GM03348 (cell line): ENCODE results near the gene RPS17.
"Not testable (repeated sequence)": the region's sequence is repeated elsewhere in the genome, so short reads cannot be mapped to it uniquely, and the experiment has no call there.

Source experiments
- DNase-seq: peaks from one replicate; pipeline ENCODE4 v3.0.0; 2012; ENCODE audit warnings: low spot score

The RPS17 gene

DNA sequence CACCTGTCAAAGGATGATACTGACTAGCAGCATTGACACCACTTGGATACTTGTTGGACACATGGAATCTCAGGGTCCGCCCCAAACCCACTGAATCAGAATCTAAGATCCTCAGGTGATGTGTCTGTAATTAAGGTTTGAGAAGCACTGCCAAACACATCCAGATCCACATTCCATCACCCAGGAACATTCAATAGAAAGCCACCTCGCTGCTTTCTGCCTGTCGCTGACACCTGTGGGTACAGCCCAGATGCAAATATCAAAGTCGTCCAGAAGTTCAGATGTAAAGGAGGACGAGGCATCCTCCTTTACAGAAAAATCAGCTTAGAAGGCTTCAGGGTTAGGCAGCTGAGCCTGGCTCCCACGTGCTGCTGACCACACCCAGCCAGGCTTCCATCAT lies 5.2 kb upstream of the RPS17 start:
- DNase-seq: no peak

DNA sequence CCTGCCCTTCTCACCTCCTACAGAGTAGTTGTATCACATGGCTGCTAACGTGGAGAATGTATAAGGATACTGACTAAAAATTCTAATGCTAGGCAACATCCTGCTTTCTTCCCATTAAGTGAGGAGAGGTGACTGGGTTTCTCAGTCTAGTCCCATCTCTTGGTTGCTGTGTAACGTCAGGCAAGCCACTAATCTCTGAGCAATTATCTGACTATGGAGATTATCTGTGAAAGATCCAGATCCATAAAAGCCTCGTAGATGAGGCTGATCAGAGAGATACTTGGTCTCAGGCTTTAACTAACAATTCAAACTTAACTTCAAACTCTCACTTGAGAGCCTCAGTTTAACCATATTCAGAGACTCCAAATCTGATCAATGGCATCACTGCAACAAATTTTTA lies 4.7 kb upstream of the RPS17 start:
- DNase-seq: no peak

DNA sequence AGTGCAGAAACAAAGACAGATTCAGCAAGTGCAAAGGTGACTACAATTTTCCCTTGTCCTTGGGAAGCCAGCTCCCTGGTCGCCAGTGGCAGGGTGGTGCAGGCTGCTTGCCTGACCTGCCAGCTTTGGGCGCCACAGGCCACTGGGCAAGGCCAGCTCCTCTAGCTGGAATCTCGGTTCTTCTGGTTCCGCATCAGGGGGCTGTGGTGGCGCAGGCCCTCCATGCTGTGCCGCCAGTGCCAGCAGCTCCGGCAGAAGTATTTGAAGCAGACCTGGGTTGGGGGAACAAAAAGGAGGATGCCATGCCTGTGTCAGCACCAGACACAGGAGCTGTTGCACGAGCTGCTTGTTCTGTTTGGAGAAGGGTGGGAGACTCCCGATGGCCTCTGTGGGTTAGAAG lies 4.2 kb upstream of the RPS17 start:
- no peak for DNase-seq

DNA sequence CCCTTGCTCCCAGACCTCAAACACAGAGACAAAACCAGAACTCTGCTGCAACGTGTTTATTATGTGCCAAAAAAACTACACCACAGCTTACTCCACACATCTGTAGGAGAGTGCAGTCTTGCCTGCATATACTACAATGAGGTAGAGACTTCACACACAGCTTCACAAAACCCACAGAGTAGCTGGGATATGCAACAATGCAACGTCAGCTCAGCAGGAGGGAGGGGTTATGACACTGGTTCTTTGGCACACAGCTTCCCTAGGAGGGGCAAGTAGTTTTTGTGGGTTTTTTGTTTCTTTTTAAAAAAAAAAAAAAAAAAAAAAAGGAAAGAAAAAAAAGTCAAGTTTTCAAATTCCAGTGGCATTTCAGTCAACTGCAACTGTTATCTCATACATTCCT lies 2.9 kb upstream of the RPS17 start:
- DNase-seq: peak; percentile 72

DNA sequence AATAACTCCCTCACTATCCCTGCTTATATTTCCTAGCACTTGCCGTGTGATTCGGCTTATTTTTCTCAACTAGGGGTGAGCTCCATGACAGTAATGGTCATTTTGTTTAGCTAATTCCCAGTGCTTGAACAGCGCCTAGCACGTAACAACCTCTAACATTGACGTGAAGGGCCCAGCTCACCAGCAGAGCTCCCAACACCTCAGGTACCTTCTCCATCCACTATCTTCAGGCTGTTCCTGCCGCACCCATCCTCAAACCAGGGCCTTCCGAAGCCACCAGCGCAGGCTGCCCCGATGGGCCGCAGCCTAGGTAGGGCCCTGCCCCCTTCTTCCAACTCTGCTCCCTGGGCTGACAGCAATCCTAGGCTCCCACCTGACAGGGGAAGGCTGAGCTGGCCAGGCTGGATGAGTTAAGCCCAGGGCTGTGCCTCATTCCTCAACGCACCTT lies 751 bp upstream of the RPS17 start:
- DNase-seq: peak; percentile 26

DNA sequence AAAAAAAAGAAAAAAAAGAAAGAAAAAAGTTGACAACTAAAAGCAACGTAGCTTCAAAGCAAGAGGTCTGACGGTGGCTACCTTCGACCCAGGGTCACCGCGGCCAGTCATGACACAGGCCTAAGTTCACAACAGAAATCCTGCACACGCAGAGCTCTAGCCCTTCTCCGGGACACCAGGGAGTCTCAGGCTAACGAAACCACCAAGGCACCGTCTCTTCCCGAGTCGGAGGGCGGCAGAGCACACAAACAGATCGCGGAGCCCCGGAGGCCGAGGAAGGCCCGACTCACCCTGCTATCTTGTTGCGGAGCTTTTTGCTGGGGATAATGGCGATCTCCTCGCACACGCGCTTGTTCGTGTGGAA lies 584 bp downstream of the RPS17 start:
- DNase-seq: peak; percentile 21

DNA sequence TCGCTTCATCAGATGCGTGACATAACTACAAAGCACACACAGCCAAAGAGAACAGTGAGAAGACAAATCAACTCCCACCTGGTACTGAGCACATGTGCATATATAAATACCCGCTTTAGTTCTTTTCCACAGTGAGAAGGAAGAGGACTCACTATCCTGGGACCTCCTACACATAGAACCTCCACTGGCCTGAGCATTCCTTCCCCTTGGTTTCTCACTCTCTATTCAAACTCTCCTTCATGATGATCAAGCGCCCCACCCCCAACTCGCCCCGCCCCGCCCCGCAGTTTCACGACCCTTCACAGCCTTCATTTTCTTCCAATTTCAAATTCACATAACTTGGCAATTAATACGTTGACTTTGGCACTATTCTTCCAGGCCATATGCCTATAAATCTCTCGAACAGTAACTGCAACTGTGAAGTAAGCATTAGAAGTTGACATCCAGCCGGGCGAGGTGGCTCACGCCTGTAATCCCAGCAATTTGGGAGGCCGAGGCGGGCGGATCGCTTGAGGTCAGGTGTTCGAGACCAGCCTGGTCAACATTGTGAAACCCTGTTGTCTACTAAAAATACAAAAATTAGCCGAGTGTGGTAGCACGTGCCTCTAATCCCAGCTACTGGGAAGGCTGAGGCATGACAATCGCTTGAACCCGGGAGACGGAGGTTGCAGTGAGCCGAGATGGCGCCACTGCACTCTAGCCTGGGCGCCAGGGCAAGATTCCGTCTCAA lies 1.1 kb downstream of the RPS17 start:
- DNase-seq: peak; percentile 43

DNA sequence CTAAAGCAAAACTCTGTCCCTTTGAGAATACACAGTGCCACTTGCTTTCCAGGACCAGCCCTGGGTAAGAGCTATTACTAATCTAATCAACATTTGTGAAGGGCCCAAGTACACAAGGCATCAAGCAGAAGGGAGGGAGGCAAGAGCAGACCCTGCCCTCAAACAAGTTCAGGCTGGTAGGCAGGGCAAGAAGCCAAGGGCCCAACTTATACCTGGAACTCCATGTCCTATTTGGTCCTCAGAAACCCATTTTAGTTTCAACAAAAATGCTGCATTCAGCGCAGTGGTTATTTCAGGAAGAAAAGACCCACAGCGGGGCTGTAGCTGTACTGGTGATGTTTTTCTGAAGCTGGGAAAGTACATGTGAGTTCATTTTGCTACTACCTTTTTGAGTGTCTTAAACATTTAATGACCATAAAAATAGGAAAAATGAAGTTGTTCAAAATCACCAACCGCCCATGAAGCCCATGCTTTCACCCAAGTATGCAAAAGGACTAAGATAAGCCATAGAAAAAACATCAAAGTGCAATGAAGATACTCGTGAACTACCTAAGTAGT lies 2.8 kb downstream of the RPS17 start:
- no peak for DNase-seq

DNA sequence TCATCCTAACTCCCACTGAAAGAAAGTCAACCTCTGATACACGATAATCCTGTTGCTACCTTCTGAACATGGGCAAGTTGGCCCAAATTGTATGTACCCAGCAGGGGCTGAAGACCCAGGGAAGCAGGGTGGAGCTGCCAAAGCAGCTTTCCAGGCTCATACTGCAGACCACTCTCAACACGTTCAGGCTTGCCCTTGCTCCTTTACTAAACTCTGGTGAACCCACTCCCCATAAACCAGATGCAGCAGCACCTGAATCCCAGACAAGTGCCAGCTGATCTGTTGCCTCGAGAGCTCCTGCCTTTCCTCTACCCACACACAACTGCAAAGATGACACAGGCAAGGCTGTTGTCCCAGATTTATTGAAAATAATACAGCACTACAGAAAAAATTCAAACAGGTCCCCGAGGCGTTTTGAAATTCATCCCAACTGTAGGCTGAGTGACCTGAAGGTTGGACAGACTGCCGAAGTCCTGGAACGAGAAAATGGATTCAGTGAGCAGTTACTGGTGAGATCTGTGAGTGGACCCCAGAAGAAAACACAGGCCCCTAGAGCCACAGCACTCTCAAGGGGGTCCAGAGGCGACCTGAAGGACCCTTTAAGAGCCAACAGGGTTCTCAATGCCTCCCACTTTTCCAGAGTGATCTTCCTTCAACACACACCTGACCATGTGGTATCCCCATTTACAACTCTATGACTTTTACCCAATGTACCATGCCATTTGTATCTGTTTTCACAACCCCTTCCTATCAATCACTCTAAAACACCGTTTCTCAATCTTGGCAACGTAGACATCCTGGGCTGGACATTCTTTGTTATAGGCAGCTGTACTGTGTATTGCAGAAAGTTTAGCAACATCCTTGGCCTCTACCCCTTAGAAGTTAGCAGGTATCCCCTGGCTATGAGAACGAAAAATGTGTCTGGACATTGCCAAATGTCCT lies 3.6 kb downstream of the RPS17 start:
- no peak for DNase-seq

DNA sequence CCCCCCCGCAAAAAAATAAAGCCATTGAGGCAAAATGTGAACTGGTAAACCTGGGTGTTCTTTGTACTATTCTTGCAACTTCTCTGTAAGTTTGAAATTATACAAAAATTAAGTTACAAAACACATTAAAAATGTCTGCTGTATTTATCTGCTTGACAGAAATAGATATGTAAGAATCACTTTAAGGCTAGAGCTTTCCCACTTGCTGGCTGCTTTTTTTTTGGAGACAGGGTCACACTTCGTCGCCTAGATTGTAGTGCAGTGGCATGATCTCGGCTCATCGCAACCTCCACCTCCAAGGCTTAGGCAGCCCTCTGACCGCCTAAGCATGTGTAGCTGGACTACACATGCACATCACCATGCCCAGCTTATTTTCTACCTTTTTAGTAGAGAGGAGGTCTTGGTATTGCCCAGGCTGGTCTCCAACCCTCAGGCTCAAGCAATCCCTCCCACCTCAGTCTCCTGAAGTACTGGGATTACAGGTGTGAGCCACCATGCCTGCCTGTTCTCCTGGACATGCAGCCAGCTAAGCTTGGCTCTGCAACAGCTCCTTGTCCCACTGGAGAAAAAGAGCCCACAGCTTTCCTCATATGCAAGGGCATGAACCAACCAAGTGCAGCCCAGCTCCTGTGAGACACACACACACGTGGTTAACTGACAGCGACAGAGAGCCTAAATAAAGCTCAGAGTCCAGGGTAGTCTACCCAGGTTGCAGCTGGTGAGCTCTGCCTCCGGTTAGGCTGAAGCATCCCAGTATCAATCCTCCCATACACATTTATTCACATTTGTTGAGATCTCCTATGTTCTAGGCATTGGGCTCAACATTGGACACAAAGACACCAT lies 4.5 kb downstream of the RPS17 start:
- no peak for DNase-seq

DNA sequence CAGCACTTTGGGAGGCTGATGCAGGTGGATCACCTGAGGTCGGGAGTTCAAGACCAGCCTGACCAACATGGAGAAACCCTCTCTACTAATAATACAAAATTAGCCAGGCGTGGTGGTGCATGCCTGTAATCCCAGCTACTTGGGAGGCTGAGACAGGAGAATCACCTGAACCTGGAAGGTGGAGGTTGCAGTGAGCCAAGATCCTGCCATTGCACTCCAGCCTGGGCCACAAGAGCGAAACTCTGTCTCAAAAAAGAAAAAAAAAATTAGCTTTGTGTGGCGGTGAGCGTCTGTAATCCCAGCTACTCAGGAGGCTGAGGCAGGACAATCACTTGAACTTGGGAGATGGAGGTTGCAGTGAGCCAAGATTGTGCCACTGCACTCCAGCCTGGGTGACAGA lies 5.1 kb downstream of the RPS17 start:
- not testable (repeated sequence) for DNase-seq

DNA sequence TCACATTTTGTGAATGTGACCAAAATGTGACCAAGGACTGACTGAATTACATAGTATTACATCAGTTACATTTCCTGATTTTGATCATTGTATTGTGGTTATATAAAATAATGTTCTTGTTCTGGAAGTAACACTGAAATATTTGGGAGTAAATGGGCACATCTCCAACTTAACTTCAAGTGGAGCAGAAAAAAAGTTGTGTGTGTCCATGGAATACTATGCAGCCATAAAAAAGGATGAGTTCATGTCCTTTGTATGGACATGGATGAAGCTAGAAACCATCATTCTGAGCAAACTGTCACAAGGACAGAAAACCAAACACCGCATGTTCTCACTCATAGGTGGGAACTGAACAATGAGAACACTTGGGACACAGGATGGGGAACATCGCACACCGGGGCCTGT lies 5.8 kb downstream of the RPS17 start:
- not testable (repeated sequence) for DNase-seq

DNA sequence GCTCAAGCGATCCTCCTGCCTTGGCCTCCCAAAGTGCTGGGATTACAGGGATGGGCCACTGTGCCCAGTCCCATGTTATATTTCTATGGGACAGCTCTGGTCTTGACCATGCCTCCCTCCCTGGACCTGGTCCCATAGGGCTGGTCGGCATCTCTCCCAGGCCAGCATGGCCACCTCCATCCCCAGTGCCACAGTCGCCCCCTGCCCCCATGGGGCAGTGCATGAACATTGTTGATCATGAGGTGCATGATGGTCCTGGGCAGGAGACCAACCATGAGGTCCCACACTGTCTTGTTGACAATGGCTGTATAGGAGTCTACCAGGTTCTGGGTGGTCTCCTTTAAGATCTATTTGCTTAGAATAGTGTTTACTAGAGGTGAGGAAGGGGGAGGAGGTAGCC lies 6.5 kb downstream of the RPS17 start:
- DNase-seq: no peak

DNA sequence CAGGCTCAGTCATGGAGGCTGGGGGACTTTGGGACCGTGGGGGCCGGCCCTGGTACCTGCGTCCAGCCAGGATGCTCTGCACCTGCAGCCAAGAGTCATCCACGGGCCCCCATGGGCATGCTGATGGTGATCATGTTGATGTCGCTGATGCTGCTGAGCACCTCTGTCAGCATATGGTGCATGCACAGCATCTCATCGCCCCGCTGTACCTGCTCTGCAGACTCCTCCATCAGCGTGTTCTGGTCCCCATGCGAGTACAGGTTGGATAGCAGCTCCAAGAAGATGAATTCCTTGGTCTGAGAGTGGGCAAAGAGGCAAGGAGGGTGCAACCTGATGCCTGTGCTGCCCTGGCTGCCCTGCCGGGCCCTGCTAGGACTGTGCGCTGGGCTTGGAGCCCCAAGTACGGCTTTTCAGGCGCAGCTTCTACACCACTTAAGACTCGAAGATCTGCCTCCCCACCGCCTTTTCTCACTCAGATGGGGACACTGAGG lies 7.2 kb downstream of the RPS17 start:
- no peak for DNase-seq

DNA sequence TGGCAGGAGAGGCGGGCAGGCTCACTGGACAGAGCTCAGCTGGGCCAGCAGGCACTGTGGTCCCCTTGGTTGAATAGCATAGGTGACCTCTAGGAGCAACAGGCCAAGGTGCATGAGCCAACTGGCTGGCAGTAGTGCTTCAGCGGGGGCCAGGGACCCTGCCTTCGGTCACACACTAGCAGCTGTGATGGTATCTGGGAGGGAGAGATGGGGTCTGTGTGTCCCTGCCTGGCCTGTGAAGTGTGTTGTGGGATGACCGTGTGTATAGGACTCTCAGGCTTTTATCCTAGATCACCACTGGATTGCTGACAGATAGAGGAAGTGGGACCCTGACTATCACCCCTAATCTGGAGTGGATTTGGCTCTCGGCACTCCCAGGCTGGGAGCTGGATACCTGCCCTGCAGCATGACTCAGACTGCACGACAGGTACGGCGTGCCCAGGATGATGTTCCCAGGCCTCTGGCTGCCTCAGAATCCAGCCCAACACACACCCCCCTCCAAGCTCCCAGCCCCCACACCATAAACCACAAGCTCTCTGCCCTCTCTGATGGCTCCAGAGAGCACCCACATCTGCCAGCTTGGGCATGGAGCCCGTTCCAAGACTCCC lies 7.8 kb downstream of the RPS17 start:
- no peak for DNase-seq

DNA sequence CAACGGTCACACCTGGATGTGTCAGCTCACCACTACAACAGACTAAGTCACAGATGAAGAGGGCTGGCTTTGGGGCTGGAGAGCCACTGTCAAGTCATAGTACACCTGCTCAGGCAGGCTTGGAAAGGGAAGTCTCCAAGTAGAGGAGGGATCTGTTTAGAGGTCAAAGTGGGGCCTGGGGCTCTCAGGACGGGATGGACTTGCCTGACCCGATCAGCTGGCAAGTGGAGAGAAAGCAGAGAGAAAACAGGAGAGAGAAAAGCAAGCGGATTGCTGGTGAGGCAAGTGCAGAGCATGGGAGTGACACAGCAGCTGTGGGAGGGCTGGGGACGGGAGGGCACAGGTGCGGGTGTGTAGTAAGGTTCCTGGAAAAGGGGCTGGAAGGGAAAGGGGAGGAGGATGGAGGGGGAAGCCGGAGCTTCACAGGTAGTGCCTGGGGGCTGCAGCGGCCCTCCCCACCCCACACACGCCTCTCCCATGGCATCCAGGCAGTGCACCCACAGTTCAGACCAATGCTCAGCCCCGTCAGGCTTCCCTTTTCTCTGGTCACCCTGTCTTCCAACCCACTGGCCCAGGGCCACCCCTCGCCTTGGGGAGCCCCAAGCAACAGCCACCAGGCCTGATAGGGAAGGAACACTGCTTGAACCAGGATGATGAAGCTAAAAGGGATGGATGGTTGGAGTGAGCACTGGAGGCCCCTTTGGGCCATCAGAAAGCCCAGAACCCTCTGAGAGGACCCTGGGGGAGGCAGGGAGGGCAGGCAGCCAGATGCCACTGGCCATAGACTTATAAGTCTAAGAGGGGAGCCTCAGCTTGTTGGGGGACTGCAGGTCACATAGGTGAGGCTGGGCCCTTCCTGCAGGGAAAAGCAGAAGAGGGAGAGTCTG lies 8.5 kb downstream of the RPS17 start:
- no peak for DNase-seq

DNA sequence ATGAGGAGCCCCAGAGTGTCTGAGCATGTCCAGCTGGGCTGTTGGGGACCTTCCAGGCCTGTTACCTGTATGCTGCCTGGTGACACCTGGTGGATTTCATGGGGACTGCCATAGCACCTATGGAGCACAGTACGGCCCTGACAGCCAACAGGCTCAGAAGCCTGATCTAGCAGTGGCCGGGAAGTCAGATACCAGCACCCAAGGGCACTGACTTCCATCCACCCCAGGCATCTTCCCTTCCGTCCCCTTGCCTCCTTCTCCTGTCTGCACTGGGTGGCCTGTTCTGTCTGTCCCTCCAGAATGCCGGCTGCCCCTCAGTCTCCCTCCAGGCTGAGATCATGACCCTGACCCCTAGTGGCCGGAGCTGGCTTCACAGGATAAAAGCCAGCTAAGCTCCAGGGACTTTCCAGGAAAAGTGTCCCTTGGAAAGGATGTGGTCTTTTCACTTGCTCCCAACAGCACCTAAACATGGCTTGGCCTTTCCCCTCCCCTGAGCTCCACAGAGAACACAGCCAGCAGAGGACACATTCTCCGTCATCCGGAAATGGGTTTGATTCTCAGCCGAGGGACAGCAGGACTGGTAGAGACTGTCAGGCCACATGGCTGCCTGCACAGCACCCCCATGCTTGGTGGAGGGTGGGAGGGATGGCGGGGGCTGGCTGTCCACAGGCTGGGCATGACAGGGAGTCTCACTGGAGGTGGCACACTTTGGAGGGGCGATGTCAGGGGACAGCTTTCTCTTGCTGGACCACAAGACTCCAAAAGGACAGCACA lies 9.5 kb downstream of the RPS17 start:
- peak; percentile 81 for DNase-seq

DNA sequence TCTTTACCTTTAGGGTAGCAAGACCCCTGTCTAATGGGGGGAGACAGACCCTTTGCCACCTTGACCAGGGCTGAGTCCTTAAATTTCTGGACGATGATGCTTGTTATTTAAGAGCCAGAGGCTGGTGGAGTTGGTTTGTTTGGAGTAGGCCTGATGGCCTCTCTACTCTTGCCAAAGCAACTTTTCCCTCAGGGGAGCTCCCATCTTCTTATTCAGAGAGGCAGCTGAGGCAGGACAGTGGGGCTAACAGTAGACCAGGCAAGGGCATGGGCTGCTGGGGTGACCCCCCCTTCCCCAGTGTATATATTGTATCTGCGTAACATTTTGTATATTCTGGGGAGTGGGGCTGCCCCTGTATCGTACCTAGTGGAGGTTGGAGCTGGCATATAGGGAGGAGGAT lies 10.3 kb downstream of the RPS17 start:
- no peak for DNase-seq

DNA sequence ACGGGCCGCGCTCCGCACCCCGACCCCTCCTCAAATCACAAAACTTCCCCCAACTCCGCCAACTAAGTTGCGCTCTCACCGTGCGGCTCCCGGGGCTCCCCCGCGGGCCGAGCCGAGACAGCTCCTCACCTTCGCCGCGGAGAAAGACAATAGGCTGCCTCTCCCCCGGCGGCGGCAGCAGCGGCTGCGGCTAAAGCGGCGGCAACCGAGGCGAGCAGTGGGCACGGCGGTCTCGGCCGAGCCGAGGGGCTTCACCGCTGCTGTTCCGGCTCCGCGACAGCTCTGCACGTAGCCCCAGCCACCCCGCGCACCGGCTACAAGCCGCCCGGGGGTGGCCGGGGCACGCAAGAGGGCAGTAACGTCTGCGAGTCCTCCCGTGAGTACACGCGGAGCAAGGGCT lies 26.7 kb downstream of the RPS17 start:
- not testable (repeated sequence) for DNase-seq

DNA sequence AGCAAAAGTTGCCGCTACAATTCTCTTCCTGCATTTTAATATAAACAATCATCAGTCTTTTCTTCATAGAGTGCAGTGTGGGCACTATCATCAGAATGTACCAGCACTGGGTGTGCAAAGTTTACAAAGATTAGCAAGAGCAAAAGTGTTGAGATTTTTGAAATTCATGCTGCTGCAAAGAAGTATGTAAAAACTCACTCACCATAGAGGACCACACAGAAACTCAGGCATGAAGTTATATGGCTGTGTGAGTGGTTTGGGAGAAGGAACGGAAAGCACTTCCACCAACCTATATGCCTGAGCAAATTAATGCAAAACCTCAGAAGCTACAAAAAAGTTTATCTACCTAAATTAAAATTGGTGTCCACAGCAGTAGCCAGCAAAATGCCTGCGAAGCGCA lies 32.6 kb downstream of the RPS17 start:
- DNase-seq: not testable (repeated sequence)
